ENCODE data around the gene AGT.
"Not testable (repeated sequence)": the region's sequence is repeated elsewhere in the genome, so short reads cannot be mapped to it uniquely, and the experiment has no call there.

Gene AGT

GRCh38 chr1:230707732-230708630, 5.9 kb downstream of the AGT start:
- DNase-seq (ENCODE audit: low spot score), result no peak

GRCh38 chr1:230706887-230707731, 6.8 kb downstream of the AGT start:
- no peak for DNase-seq (ENCODE audit: low spot score)

GRCh38 chr1:230706020-230706699, 7.8 kb downstream of the AGT start:
- DNase-seq (ENCODE audit: low spot score), result no peak

GRCh38 chr1:230705289-230706019, 8.5 kb downstream of the AGT start:
- DNase-seq (ENCODE audit: low spot score), result no peak

- DNase-seq (ENCODE audit: low spot score), result no peak
These were observed 9.1 kb downstream of the AGT start for GRCh38 chr1:230704830-230705229.

- DNase-seq (ENCODE audit: low spot score), result no peak
These were observed 10.1 kb downstream of the AGT start for GRCh38 chr1:230703679-230704385.

GRCh38 chr1:230702934-230703678, 10.8 kb downstream of the AGT start:
- no peak for DNase-seq (ENCODE audit: low spot score)

GRCh38 chr1:230701895-230702768, 11.8 kb downstream of the AGT start:
- DNase-seq (ENCODE audit: low spot score), result no peak

GRCh38 chr1:230701434-230701833, 12.5 kb downstream of the AGT start:
- DNase-seq (ENCODE audit: low spot score), result peak; percentile 63

- no peak for DNase-seq (ENCODE audit: low spot score)
These were observed 13.8 kb downstream of the AGT start for GRCh38 chr1:230700132-230700531.

- DNase-seq (ENCODE audit: low spot score), result no peak
These were observed 14.2 kb downstream of the AGT start for GRCh38 chr1:230699716-230700115.

GRCh38 chr1:230698964-230699363, 15.0 kb downstream of the AGT start:
- not testable (repeated sequence) for DNase-seq (ENCODE audit: low spot score)

- no peak for DNase-seq (ENCODE audit: low spot score)
These were observed 15.8 kb downstream of the AGT start for GRCh38 chr1:230698130-230698529.

- no peak for DNase-seq (ENCODE audit: low spot score)
These were observed 17.0 kb downstream of the AGT start for GRCh38 chr1:230696722-230697437.

- no peak for DNase-seq (ENCODE audit: low spot score)
These were observed 17.7 kb downstream of the AGT start for GRCh38 chr1:230696218-230696617.

GRCh38 chr1:230694991-230695390, 18.9 kb downstream of the AGT start:
- DNase-seq (ENCODE audit: low spot score), result no peak

GRCh38 chr1:230694464-230694863, 19.5 kb downstream of the AGT start:
- no peak for DNase-seq (ENCODE audit: low spot score)

GRCh38 chr1:230693777-230694176, 20.1 kb downstream of the AGT start:
- no peak for DNase-seq (ENCODE audit: low spot score)

GRCh38 chr1:230693221-230693620, 20.7 kb downstream of the AGT start:
- DNase-seq (ENCODE audit: low spot score), result peak; percentile 68

All from globus pallidus (tissue), 1 donor.